Activated CD4-positive, alpha-beta memory T cell treated with anti-CD3 and anti-CD28 coated beads, Interleukin-2, amount 10 ng/mL, durations not matched to agents 7 days and 5 days (primary cell): ENCODE results near the gene UBB. TPM values are rescaled to one million over a fixed set of nuclear protein-coding genes. Genes with fewer than 3 reads are reported as not detected.
"Not testable (repeated sequence)": the region's sequence is repeated elsewhere in the genome, so short reads cannot be mapped to it uniquely, and the experiment has no call there.

Source experiments
- CTCF ChIA-PET: fragments of 350-600 bp; sonication (Branson Sonifier 250); formaldehyde crosslinking; loops from one replicate; lab custom pipeline; 2021; ENCODE audit warnings: antibody characterized with exemption, inconsistent platforms; lab: Charles Lee
- POLR2A ChIA-PET: fragments of 350-600 bp; sonication (Branson Sonifier 250); formaldehyde crosslinking; loops from one replicate; lab custom pipeline; 2021; ENCODE audit warnings: antibody characterized with exemption; lab: Charles Lee
- DNase-seq: peaks from one replicate; pipeline ENCODE4 v3.0.0-alpha.2; 2020
- H3K27ac Mint-ChIP-seq: one replicate; pipeline ENCODE4 v1.8.0; 2021; ENCODE audit warnings: mild to moderate bottlenecking, mixed read lengths
- H3K27me3 Mint-ChIP-seq: one replicate; pipeline ENCODE4 v1.8.0; 2021; ENCODE audit warnings: mixed read lengths
- H3K36me3 Mint-ChIP-seq: one replicate; pipeline ENCODE4 v1.8.0; 2021; ENCODE audit warnings: low read depth, mixed read lengths
- H3K4me1 Mint-ChIP-seq: one replicate; pipeline ENCODE4 v1.8.0; 2021; ENCODE audit warnings: mixed read lengths
- H3K4me3 Mint-ChIP-seq: one replicate; pipeline ENCODE4 v1.8.0; 2021; ENCODE audit warnings: mild to moderate bottlenecking, mixed read lengths
- H3K9me3 Mint-ChIP-seq: one replicate; pipeline ENCODE4 v1.8.0; 2021; ENCODE audit warnings: mixed read lengths
- total RNA-seq, 2 experiments: library from RNA; stranded (reverse); gene quantifications; one replicate each; pipeline ENCODE4 v1.2.3, GENCODE V29; 2021

The UBB gene
- total RNA-seq, 2 experiments from 2014 or later, result 1,185 TPM

GRCh38 chr17:16378636-16379282, 2.1 kb upstream of the UBB start:
- ChIA-PET POLR2A (interaction anchor here (0.6 to 1.2 kb wide), 2 partner anchors 9 to 164 kb away, joined by 3 read pairs; no protein-coding TSS in a partner anchor), CTCF (interaction anchor here (1.1 to 1.2 kb wide), 2 partner anchors 15 to 37 kb away, joined by 5 to 6 read pairs; partner anchors contain the start of gene TRPV2)
- no peak overlapping the region for H3K27ac Mint-ChIP-seq
- peaks cover 28% of the 10 kb centered on the region for H3K36me3 Mint-ChIP-seq
- H3K9me3 Mint-ChIP-seq, result no peaks in the 10 kb centered on the region
- DNase-seq, result no peak
- H3K4me3 Mint-ChIP-seq, result no peak overlapping the region
- H3K27me3 Mint-ChIP-seq, result peaks cover 2% of the 10 kb centered on the region
- peaks cover 26% of the 10 kb centered on the region for H3K4me1 Mint-ChIP-seq

- H3K36me3 Mint-ChIP-seq, result peaks cover 36% of the 10 kb centered on the region
- ChIA-PET POLR2A (interaction anchor here (0.6 to 2.2 kb wide), 5 partner anchors 60 to 746 kb away, joined by 3 to 55 read pairs (median 3); partner anchors contain the start of gene PIGL), CTCF (interaction anchor here (2.2 kb wide), 1 partner anchor 36 kb away, joined by 16 read pairs; the partner anchor contains the start of gene TRPV2)
- H3K9me3 Mint-ChIP-seq, result no peaks in the 10 kb centered on the region
- DNase-seq, result no peak
- H3K4me3 Mint-ChIP-seq, result no peak overlapping the region
- peaks cover 2% of the 10 kb centered on the region for H3K27me3 Mint-ChIP-seq
- peaks cover 34% of the 10 kb centered on the region for H3K4me1 Mint-ChIP-seq
- no peak overlapping the region for H3K27ac Mint-ChIP-seq
These were observed 1.2 kb upstream of the UBB start for GRCh38 chr17:16379654-16380053.

GRCh38 chr17:16381496-16381820, 567 bp downstream of the UBB start:
- CTCF ChIA-PET, result interaction anchor here (1.0 to 2.2 kb wide), 4 partner anchors 18 to 57 kb away, joined by 3 to 16 read pairs (median 9); partner anchors contain the start of gene TRPV2
- Mint-ChIP-seq H3K4me1 (peaks cover 35% of the 10 kb centered on the region), H3K4me3 (peak overlapping the region; percentile 88), H3K27me3 (peaks cover 2% of the 10 kb centered on the region), H3K36me3 (peaks cover 36% of the 10 kb centered on the region), H3K27ac (peak overlapping the region; percentile 87), H3K9me3 (no peaks in the 10 kb centered on the region)
- POLR2A ChIA-PET, result interaction anchor here (1.0 to 4.0 kb wide), 14 partner anchors 11 to 168 kb away, joined by 3 to 79 read pairs (median 6); partner anchors contain the start of genes CENPV, NCOR1, PIGL and TRPV2
- DNase-seq, result no peak

GRCh38 chr17:16383216-16383615, 2.3 kb downstream of the UBB start:
- POLR2A ChIA-PET, result interaction anchor here (1.3 to 4.0 kb wide), 2 partner anchors 32 to 58 kb away, joined by 3 to 79 read pairs; partner anchors contain the start of gene TRPV2
- H3K27ac Mint-ChIP-seq, result peak overlapping the region; percentile 11
- H3K4me3 Mint-ChIP-seq, result peak overlapping the region; percentile 18
- DNase-seq, result no peak
- peaks cover 46% of the 10 kb centered on the region for H3K4me1 Mint-ChIP-seq
- CTCF ChIA-PET, result interaction anchor here (1.2 to 1.8 kb wide), 4 partner anchors 18 to 153 kb away, joined by 3 to 7 read pairs (median 4); partner anchors contain the start of gene TRPV2
- no peaks in the 10 kb centered on the region for H3K9me3 Mint-ChIP-seq
- peaks cover 36% of the 10 kb centered on the region for H3K36me3 Mint-ChIP-seq
- peaks cover 6% of the 10 kb centered on the region for H3K27me3 Mint-ChIP-seq

GRCh38 chr17:16383772-16384287, 2.9 kb downstream of the UBB start:
- Mint-ChIP-seq H3K27me3 (peaks cover 4% of the 10 kb centered on the region), H3K4me1 (peaks cover 46% of the 10 kb centered on the region), H3K36me3 (peaks cover 36% of the 10 kb centered on the region), H3K4me3 (no peak overlapping the region), H3K9me3 (no peaks in the 10 kb centered on the region), H3K27ac (no peak overlapping the region)
- no peak for DNase-seq
- ChIA-PET POLR2A (interaction anchor here (1.3 to 4.0 kb wide), 2 partner anchors 32 to 58 kb away, joined by 3 to 79 read pairs; partner anchors contain the start of gene TRPV2), CTCF (interaction anchor here (1.2 to 1.8 kb wide), 4 partner anchors 18 to 152 kb away, joined by 3 to 7 read pairs (median 4); partner anchors contain the start of gene TRPV2)

- ChIA-PET POLR2A (interaction anchor here (0.6 to 1.1 kb wide), 3 partner anchors 32 to 54 kb away, joined by 3 read pairs; no protein-coding TSS in a partner anchor), CTCF (interaction anchor here (1.1 to 2.4 kb wide), 5 partner anchors 10 to 54 kb away, joined by 3 to 23 read pairs (median 4); partner anchors contain the start of gene TRPV2)
- Mint-ChIP-seq H3K4me1 (peaks cover 46% of the 10 kb centered on the region), H3K27me3 (peaks cover 7% of the 10 kb centered on the region), H3K36me3 (peaks cover 36% of the 10 kb centered on the region), H3K9me3 (no peaks in the 10 kb centered on the region), H3K27ac (no peak overlapping the region), H3K4me3 (no peak overlapping the region)
- DNase-seq, result no peak
These were observed 3.7 kb downstream of the UBB start for GRCh38 chr17:16384557-16384956.

- POLR2A ChIA-PET, result interaction anchor here (0.8 to 1.7 kb wide), 4 partner anchors 29 to 54 kb away, joined by 3 to 5 read pairs (median 4); no protein-coding TSS in a partner anchor
- not testable (repeated sequence) for H3K27ac Mint-ChIP-seq, DNase-seq, H3K27me3 Mint-ChIP-seq, H3K9me3 Mint-ChIP-seq
- CTCF ChIA-PET, result interaction anchor here (0.7 to 2.4 kb wide), 8 partner anchors 23 to 1930 kb away, joined by 3 to 23 read pairs (median 4); partner anchors contain the start of genes CENPV and TRPV2
- Mint-ChIP-seq H3K4me1 (peaks cover 44% of the 10 kb centered on the region), H3K36me3 (peaks cover 33% of the 10 kb centered on the region), H3K4me3 (peak overlapping the region; percentile 81)
These were observed 5.2 kb downstream of the UBB start for GRCh38 chr17:16386126-16386507.

GRCh38 chr17:16391451-16391850, 10.6 kb downstream of the UBB start:
- ChIA-PET POLR2A (interaction anchor here (1.1 kb wide), 1 partner anchor 11 kb away, joined by 3 read pairs; the partner anchor contains the start of gene UBB), CTCF (interaction anchor here (2.2 kb wide), 1 partner anchor 24 kb away, joined by 9 read pairs; the partner anchor contains the start of gene TRPV2)
- no peak overlapping the region for H3K4me3 Mint-ChIP-seq
- H3K27ac Mint-ChIP-seq, result no peak overlapping the region
- H3K27me3 Mint-ChIP-seq, result peaks cover 10% of the 10 kb centered on the region
- H3K36me3 Mint-ChIP-seq, result no peaks in the 10 kb centered on the region
- H3K4me1 Mint-ChIP-seq, result peaks cover 11% of the 10 kb centered on the region
- no peak for DNase-seq
- H3K9me3 Mint-ChIP-seq, result no peaks in the 10 kb centered on the region

- H3K27ac Mint-ChIP-seq, H3K36me3 Mint-ChIP-seq, H3K4me1 Mint-ChIP-seq, H3K27me3 Mint-ChIP-seq, H3K4me3 Mint-ChIP-seq, H3K9me3 Mint-ChIP-seq, DNase-seq, CTCF ChIA-PET: not testable (repeated sequence)
- POLR2A ChIA-PET, result interaction anchor here (1.1 kb wide), 1 partner anchor 12 kb away, joined by 3 read pairs; the partner anchor contains the start of gene UBB
These were observed 11.6 kb downstream of the UBB start for GRCh38 chr17:16392491-16392890.

- DNase-seq, H3K4me3 Mint-ChIP-seq, H3K27ac Mint-ChIP-seq, H3K36me3 Mint-ChIP-seq, CTCF ChIA-PET, H3K9me3 Mint-ChIP-seq, H3K27me3 Mint-ChIP-seq, H3K4me1 Mint-ChIP-seq, POLR2A ChIA-PET: not testable (repeated sequence)
These were observed 15.0 kb downstream of the UBB start for GRCh38 chr17:16395887-16396286.

- H3K9me3 Mint-ChIP-seq, CTCF ChIA-PET, H3K4me3 Mint-ChIP-seq, H3K4me1 Mint-ChIP-seq, H3K36me3 Mint-ChIP-seq, DNase-seq, H3K27ac Mint-ChIP-seq, POLR2A ChIA-PET, H3K27me3 Mint-ChIP-seq: not testable (repeated sequence)
These were observed 15.8 kb downstream of the UBB start for GRCh38 chr17:16396693-16397092.

- CTCF ChIA-PET, result no interaction called here
These were observed 17.7 kb downstream of the UBB start for GRCh38 chr17:16398270-16399267.

More at GRCh38 chr17:16398270-16399267, 17.7 kb downstream of the UBB start:
- H3K27me3 Mint-ChIP-seq, result peaks cover 2% of the 10 kb centered on the region
- H3K4me1 Mint-ChIP-seq, result peaks cover 10% of the 10 kb centered on the region
- DNase-seq, result peak; percentile 52
- POLR2A ChIA-PET, result interaction anchor here (1.4 to 1.6 kb wide), 2 partner anchors 17 kb away, joined by 3 to 5 read pairs; partner anchors contain the start of gene TRPV2
- no peaks in the 10 kb centered on the region for H3K36me3 Mint-ChIP-seq
- H3K4me3 Mint-ChIP-seq, result no peak overlapping the region
- H3K9me3 Mint-ChIP-seq, result no peaks in the 10 kb centered on the region
- peak overlapping the region; percentile 21 for H3K27ac Mint-ChIP-seq
